GM19452 (cell line): ENCODE data around the gene SOBP.

ENCODE experiments used
- ATAC-seq: cut with Tn5 transposase; IDR thresholded peaks from one replicate; pipeline ENCODE4 v1.9.1; 2021; ENCODE audit not compliant: unreplicated experiment

The SOBP gene

DNA sequence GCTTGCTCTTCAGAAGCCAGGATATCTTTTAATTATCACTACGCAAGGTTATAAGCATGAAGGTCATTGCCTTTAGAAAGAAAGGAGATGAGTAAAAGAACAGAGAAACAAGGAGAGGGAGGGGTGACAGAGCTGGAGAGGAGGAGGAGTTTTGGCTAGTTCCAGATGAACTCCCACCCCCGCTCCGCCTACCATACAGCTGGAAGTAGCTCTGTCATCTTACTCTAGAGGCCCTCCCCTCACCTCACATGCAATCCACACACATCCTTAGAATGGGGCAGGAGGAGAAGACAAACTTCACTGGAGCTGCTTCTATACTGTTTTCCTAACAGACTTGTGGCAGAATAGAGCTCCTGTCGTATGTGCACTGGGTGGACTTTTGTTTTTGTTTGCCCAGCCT is 189.5 kb downstream of the SOBP start:
- no peak for ATAC-seq

GRCh38 chr6:107682721-107683120 is 192.8 kb downstream of the SOBP start:
- no peak for ATAC-seq

GRCh38 chr6:107683183-107683582 is 193.3 kb downstream of the SOBP start:
- ATAC-seq: no peak

GRCh38 chr6:107684996-107685395 is 195.1 kb downstream of the SOBP start:
- ATAC-seq: no peak

DNA sequence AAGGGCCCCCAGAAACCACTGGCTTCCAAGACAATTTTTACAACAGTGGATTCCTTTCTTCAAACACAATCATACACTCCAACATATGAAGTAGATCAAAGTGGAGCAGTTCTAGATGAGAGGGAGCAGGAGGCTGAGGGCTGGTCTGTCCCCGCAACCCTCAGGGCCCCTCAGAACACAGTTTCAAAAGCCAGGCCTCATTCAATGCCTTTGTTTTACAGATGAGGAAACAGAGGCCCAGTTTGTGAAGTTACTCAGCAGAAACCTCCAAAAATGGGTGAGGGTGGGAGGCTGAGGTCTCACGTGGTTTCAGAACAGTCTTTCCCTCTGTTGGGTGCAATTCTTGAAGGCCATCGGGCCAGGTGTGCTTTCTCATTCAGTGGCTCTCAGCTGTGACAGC is 199.3 kb downstream of the SOBP start:
- ATAC-seq: no peak

GRCh38 chr6:107689951-107690642 is 200.2 kb downstream of the SOBP start:
- ATAC-seq: no peak

DNA sequence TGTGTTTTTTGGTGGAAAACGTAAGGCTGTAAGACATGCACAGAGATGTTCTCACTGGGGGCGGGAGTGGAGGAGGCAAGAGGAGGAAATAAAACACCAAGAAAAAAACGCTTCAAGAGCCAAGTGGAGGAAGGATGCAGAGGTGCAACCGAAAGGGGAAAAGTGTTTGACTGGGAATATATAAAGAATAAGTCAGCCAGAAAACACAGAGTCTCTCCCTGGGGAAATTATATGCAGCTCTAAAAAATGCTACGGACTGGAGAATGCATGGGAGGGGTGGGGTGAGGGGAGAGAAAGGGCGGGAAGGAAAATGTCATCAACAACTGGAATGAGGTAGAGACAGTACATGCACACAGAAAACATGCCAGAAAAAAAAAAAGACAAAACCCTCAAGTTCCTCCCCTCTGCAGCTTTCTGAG is 200.7 kb downstream of the SOBP start:
- no peak for ATAC-seq

DNA sequence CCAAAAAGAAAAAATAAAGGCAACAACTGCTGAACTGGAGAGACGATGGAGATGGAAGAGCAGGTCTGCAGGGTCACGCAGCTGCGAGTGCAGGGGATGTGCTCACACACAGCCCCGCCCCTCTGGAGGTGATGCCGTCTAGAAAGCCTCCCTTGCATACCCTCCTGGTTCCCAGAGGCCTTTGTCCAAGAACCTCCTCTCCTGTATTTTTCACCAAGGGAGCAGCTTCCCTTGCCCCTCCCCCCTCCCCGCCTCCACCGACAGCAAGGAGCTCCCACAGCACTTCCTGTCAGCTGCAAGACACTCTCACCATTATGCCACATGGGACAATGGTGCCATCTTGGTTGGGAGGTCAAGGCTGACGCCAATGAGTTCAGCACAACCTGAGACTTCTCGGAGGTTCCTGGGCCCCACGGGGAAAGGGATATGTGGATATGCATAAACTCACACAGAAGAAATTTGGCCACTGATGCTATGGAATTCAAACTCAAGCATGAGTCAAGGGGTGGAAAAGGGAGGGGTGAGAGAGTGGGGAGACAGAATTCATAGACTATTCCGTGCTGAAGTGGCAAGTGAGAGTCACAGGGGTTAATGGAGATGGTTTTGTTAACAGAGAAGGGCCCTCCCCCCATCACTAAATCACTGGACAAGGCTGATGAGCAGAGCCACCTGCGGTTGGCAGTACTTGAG is 201.3 kb downstream of the SOBP start:
- no peak for ATAC-seq

DNA sequence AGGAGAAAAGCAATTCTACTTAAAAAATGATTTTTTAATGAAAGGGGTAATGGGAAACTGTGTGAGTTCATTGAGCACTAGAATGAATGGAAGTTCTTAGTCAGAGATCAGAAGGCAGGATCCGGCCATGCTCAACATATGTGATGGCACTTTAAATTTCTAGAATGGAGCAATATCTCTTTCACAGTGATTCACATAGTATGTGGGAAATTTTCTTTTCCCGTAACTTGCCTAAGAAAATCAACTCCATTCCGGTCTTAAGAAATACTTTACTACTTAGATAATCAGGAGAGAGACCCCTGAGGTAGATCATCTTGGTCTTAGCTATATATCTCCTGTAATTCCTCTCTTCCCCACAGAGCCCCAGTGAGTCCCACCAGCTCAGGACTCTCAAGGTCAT is 202.4 kb downstream of the SOBP start:
- ATAC-seq: no peak

DNA sequence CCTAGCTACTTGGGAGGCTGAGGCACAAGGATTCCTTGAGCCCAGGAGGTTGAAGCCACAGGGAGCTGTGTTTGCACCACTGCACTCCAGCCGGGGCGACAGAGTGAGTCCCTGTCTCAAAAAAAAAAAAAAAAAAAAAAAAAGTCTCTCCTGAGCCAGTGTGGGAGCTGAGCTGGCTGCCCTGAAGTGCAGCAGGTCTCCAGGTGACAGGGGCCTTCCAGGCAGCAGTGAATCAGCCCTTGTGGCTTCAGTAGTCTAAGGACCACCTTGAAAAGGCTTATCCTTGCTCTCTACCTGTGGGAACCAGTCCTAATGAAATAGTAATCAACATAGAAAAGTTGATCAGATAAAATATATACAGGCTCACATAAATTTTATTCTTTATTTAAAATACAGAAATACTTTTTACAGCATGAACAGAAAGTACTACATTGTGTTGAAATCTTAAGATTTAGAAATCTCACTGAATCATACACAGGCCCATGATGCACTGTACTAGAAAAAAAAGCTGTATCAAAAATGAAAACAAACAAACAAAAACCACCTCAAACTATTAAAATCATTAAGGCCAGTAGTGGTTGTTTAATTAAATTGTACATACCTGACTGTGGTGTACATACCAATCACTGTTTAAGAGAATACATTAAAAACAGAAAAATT is 205.3 kb downstream of the SOBP start:
- ATAC-seq: no peak

- ATAC-seq: no peak
These were observed 207.8 kb downstream of the SOBP start for GRCh38 chr6:107697682-107698081.

- no peak for ATAC-seq
These were observed 208.2 kb downstream of the SOBP start for GRCh38 chr6:107698146-107698545.

DNA sequence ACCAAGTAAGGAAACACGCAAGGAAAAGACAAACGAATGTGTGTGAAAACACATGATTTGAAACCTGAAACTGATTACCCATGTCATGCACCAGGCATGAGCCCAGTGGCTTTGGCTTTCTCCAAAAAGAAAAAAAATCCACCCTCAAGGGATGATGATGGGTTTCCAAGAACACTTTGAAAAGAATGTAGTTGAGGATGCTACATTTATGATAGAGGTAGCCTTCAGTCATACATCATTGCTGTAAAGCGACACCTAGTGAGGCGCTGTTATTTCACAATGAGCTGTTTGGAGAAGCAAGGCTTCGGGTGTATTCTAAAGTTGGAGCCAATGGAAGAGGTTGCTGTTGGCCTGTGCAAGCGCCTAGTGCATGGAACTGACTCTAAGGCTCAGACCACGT is 209.3 kb downstream of the SOBP start:
- ATAC-seq: no peak

DNA sequence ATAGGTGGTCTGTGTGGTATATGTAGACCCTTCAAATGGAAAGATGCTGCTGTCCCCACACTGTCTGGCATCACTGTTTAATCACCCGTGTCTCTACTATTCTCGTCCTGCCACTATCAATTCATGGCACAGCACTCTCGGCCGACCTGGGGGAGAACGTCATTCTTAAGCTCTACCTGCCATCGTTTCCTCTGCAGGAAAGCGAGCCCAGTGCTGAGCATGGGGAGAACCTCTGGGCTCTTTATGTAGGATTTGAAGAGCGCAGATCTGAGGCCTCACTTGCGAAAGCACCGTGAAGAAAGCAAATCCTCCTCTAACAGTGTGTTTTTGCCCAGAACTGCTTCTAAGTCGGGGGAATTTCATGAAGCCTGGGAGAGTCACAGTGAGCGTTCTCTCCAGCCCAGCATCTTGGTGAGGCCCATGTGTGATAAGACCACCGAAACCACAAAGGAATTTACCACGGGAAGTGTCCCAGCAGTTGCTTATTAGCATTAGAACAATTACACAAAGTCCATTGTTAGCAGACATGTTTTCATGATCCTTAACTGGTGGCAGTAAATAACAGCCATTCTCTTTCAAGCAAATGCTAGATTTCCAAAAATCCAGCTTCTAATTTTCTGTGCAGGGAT is 209.9 kb downstream of the SOBP start:
- ATAC-seq: no peak

DNA sequence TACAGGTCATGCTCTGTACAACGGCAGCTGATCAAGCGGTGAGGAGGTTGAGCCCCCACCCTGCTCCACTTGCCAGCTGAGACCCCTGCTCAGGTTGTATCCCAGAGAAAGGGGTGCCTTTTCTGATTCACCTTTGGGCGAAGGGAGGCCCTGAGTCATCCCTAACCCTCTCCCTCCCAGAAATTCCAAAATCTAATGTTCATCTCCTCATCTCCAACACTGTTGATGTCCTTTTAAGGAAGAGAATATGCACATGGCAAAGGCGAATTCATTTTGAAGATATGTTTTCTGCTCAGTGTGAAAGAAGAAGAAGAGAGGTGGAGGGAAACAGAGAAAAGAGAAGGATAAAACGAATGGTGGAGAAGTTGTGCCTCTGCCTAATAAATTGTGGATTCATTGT is 213.7 kb downstream of the SOBP start:
- ATAC-seq: no peak

DNA sequence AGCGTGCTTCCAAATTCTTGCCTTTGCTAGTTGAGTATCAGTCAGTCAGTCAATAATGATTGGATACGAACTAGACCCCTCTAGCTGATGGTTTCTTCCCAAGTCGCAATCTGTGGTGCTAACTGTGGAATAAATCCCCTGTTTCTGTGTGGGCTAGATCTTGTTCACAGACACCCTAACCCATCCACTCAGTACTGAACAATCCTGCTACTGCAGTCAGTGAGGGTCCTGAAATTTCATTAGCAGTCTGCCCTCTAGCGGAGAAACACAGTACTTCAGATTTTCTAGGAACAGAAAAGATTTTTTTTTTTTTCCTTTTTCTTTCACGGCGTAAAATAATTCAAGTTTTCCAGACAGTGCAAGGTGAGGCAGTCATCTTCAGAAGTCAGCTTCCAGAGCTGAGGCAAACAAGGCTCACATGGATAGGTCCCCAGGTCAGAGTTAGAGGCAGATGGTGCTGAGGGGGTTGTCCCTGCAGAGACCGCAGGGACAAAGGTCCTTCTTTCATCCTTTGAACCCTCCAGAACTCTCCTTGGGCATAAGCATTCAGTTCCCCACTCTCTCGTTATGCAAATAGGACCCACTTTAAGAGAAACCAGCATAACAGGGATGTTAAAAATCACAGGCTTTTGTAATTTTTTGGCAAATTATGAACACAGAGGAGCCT is 214.6 kb downstream of the SOBP start:
- no peak for ATAC-seq

- no peak for ATAC-seq
These were observed 216.7 kb downstream of the SOBP start for GRCh38 chr6:107706516-107707115.

GRCh38 chr6:107707346-107708275 is 217.7 kb downstream of the SOBP start:
- ATAC-seq: no peak

GRCh38 chr6:107708435-107708834 is 218.5 kb downstream of the SOBP start:
- no peak for ATAC-seq

DNA sequence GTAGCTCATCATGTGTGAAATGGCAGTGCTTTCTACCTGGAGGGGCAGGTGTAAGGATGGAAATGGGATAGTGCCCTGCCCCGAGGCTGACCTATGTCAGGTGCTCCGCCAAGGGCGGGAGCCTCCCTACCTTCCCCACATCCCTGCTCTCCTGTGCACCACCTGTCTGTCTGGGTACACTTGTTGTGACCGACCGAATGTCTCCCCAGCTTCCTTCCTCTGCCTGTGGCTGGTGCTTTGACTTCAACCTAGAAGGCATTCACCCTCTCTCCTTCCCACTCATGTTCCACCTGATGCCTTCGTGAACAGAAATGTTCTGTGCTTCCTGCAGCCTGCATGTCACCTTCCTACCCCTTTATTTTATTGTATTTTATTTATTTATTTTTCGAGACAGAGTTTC is 219.4 kb downstream of the SOBP start:
- ATAC-seq: no peak
